NCI-H2081 treated with DMSO at 0.1 percent for 48 hours (cell line): ENCODE data around the gene IFT25.
"Not testable (repeated sequence)": the region's sequence is repeated elsewhere in the genome, so short reads cannot be mapped to it uniquely, and the experiment has no call there.

Source experiments
- DNase-seq: peaks from one replicate; lab custom pipeline; 2025; lab: John Stamatoyannopoulos, UW

IFT25 gene

DNA sequence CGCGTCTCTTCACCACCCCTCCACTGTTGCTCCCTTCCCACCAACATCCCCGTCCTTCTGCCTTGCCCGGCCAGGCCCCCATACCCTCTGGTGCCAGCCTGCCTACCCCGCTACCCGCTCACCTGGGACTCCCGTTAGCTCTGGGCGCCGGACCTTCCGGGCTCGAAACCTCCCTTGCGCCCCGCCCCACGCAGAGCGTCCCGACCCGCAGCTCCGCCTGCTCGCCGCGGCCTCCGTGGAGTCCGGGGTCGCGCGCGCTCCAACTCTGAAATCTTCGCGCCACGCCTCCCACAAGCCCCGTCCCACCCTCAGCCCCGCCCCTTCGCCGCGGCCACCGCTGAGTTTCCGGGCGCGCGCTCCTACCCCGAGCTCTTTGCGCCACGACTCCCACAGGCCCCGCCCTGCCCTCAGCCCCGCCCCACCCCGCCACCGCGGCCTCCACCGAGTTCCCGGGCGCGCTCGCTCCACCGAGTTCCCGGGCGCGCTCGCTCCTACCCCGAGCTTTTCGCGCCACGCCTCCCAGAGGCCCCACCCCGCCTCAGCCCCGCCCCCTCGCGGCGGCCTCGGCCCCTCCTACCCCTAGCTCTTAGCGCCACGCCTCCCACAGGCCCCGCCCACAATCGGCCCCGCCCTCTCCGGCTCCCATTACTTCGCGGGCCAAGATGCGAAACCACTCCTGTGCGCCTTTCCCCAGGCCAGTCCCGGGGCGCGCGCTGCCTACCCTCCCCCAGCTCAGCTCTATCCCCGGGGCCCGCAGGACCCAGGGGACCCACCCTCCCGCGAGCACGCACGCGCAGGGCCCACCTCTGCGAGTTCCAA is at the start of gene IFT25:
Gene IFT25 (minus strand): TSS at position 267 of the 819 bp plus-strand sequence. CDS start 5,617 bp downstream, outside the sequence.
- peak; percentile 59 for DNase-seq

DNA sequence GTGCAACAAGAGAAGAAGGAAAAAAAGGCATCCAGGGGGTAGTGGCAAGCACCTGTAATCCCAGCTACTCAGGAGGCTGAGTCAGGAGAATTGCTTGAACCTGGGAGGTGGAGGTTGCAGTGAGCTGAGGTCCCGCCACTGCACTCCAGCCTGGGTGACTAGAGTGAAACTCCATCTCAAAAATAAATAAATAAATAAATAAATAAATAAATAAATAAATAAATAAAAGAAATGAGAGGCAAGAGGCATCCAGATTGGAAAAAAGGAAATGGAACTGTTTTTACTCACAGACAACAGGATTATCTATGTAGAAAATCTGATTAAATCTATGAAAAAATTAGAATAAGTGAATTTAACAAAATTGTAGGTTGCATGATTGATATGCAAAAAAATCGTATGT is 49.0 kb upstream of the IFT25 start:
- not testable (repeated sequence) for DNase-seq

DNA sequence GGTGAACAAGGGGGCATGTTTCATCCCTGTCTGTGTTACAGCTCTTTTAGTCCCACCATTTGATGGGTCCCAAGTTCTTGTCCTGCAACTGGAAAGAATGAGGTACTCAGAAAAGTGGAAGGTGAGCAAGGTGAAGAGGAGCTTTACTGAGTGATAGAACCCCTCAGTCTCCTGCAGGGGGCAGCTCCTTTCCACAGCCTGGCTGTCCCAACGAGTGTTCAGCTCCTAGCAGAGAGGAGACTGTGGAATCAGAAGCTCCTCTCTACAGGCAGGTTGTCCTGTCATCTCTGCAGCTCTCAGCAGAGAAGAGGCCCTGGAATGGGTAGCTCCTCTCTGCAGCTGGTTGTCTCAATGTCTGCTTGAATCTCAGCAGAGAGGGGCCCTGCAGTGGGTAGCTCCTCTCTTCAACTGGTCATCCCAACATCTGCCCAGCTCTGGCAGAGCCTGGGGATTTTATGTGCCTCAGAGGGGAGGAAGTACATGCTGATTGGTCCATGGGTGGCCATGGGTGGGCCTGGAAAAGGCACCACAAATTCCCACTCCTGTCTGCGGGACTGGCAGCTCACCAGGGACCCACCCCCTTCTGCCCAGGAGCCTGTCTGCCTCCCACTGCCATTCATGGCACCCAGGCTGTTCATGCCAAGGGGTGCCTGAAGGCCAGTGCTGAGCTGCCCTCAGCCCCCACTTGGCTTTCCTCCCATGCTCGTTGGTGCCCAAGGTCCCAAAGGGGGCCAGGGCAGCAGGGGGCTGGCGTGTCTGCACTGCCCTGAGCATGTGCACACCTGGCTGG is 46.8 kb upstream of the IFT25 start:
- no peak for DNase-seq

DNA sequence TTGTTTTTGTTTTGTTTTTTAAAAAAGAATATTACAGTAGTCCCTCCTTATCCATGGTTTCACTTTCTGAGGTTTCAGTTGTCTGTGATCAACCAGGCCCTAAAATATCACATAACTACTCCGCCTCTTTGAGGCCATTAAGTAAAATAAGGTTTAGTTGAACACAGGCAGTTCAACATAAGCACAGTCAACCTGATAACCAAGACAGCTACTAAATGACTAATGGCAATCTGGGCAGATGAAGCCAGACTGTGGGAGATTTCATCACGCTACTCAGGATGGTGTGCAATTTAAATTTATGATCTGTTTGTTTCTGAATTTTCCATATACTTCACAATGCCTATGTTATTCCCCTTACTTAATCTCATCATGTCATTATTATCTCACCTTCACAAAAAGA is 42.4 kb upstream of the IFT25 start:
- DNase-seq, result no peak

DNA sequence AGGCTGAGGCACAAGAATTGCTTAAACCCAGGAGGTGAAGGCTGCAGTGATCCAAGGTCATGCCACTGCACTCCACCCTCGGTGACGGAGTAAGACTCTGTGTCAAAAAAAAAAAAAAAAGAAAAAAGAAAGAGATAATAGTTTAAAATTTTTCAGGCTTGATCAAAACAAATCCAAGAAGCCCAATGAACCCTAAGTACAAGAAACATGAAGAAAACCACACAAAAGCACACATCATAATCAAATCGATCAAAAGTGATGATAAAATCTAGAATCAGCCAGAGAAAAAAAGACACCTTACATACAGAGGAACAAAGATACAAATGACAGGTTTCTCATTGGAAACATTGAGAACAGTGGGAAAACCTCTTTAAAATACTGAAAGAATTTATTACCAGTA is 41.0 kb upstream of the IFT25 start:
- DNase-seq, result no peak

DNA sequence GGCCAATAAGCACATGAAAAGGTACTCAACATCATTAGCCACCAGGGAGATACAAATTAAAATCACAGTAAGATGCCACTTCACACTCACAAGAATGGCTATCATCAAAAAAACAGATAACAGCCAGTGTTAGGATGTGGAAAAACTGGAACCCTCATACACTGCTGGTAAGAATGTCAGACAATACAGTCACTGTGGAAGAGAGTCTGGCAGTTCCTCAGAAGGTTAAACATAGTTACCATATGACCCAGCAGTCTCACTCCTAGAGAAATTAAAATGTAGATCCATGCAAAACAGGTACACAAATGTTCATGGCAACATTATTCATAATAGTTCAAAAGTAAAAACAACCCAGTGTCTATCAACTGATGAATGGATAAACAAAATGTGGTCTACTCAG is 39.2 kb upstream of the IFT25 start:
- DNase-seq, result no peak

DNA sequence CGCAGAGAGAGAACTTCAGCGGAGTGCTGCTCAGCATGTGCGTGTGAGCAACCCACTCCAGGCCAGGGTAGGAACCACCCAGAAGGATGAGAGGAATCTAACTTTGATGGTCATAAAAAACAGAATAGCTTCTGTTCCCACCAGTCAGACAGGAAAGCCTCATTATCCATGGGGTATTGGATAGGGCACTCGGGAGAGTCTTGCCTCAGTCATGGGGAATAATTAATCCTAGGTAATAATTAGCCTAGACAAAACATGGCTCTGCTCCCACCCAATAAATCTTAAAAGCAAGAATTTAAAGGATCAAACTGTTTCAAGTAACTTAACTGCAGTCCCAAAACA is 37.2 kb upstream of the IFT25 start:
- DNase-seq, result no peak

DNA sequence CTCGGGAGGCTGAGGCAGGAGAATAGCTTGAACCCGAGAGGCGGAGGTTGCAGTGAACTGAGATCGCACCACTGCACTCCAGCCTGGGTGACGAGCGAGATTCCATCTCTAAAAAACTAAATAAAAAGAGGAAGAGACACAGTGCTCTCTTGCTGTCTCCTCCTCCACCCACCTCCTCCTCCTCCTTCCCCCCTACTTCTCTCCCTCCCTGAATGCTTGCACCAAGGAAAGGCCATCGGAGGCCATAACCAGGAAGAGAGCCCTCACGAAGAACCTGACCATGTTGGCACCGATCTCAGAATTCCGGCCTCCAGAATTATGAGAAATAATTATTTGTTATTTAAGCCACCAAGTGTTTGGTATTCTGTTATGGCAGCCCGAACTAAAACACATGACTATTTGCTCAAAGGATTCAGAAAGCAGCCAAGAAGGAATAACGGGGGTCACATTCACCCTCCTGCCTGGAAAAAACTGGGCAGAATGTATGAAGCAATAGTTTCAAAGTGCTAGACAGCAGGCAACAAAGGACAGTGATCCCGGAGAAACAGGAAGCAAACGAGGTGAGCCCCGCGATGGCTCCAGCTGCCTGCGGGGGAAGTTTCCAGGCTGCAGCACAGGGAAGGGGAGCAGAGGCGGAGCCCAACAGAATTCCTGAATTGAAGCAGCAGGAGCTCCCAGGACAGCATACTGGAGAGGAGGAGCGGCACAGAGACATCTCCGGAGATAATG is 36.7 kb upstream of the IFT25 start:
- no peak for DNase-seq

DNA sequence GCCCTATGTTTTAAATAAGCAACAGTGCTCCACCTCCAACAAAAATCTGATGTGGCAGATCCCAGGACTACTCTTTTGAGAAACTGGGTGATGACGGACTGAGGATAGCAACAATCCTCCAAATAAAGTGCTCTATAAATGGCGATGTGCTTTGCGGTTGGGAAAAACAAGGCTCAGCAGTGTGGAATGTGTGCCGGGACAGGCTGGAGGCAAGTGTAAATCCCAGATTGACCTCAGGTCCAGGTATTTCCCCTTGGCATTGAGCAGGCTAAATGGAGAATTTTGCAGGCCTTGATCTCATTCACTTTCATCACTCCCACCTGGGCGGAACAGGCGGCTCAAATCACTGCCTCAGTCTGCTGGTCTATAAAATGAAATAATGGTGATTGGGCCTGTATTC is 35.7 kb upstream of the IFT25 start:
- no peak for DNase-seq

DNA sequence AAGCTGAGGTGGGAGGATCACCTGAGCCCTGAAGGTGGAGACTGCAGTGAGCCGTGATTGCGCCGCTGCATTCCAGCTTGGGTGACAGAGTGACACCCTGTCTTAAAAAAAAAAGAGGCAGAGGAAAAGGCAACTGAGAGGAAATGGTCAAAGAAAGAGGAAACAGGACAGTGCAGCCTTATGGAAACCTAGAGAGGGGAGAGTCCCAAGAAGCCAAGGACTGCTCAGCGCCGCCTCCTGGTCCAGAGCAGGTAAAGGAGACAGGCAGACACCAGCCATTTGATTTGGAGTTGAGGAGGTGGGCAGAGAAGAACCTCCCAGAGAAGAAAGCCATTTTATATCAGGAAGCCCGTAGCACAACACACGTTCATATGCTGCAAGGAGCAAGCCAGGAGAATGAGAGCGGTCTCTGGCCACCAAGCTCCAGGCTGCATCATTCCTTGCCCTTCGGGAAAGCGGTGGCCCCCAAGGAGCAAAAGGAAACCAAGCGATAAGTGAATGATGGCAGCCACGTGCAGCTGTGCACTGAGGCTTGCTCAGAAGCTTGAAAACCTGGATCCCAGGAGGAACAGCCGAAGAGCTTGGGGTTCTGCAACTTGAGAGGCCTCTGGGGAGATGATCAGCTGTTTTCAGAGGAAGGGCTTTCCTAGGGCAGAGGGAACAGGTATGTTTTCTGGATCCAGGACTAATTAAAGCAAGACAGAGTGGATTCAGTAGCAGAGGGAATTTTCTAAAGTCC is 34.4 kb upstream of the IFT25 start:
- no peak for DNase-seq

DNA sequence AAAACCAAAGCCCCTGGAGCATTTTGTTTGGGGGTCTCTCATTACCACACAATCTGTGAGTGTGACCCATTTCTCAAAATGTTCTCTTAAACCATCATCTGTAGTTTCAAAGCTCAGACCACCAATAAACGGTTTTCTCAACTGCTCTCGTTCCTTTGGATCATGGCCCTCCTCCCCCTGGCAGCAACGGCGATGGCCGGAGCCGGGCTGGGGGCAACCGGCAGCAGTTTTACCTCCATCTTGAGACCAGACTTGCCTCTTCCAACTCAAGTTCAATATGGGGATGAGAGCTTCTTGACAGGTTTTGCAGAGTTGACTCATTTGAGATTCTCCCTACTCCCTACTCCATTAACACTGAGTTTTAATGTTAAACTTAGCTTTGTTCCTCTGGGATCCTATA is 30.4 kb upstream of the IFT25 start:
- DNase-seq, result no peak

DNA sequence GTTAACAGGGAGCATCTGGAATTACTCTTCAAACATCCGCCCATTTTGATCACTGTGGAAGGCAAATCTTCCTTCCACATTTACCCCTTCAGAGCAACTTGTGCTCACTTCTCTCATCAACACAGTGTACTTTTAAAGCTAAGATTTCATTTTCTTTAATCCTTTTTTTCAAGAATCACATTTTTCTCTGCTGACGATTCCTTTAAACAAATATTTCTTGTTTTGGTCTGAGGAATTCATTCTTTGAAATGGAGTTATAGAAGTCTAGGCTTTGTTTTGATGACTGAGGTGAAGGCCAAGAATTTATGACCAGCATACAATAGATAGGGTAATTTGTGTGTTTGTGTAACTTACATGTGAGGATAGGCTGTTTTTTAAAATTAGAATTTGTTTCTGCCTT is 26.2 kb upstream of the IFT25 start:
- DNase-seq, result no peak

DNA sequence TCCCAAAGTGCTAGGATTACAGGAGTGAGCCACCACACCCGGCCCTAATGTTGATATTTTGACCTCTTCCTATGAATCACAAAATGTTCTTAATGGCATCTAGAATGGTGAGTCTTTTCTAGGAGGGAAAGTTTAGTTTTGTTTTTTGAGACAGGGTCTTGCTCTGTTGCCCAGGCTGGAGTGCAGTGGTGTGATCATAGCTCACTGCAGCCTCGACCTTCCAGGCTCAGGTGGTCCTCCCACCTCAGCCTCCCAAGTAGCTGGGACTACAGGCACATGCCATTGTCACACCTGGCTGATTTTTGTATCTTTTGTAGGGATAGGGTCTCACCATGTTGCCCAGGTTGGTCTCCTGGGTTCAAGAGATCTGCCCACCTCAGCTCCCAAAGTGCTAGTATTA is 23.8 kb upstream of the IFT25 start:
- DNase-seq, result not testable (repeated sequence)

DNA sequence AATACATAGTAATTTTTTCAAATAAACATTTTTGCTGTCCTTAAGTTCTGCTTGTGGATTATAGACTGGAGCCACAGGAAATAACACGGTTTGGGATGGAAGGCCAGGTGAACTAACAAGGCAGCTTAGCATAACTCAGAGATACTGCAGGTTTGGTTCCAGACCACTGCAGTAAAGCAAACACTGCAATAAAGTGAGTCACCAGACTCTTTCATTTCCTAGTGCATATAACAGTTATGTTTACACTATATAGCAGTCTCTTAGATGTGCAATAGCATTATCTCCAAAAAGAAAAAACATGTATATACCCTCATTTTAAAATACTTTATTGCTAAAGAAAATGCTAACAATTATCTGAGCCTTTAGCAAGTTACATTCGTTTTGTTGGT is 22.6 kb upstream of the IFT25 start:
- no peak for DNase-seq

DNA sequence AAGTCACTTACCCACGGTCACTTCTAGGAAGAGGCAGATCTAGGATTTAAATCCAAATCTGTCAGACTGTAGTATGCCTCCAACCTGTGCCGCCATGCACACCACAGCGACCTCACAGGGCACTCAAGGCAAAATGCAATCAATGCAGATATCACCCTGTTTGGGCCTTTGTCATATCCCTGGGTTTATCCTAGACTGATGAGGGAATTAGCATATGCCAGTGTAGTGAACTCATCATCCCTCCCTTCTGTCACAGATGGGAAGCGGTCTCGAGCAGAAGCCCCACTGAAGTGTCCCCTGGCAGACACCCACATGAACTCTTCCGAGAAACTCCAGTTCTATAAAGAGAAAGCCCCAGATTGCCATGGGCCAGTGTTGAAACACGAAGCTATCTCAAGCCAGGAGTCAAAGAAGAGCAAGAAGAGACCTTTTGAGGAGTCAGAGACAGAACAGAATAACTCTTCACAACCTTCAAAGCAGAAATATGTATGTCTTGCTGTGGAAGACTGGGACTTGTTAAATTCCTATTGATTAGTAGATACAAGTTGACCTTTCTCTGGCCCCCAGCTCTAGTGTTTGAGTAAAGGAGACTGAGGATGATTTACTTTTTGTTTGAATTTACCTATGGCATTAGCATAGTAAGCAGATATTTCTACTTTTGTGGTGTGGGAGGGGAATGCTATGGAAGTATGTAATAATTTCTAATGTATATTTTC is 22.1 kb upstream of the IFT25 start:
- no peak for DNase-seq

DNA sequence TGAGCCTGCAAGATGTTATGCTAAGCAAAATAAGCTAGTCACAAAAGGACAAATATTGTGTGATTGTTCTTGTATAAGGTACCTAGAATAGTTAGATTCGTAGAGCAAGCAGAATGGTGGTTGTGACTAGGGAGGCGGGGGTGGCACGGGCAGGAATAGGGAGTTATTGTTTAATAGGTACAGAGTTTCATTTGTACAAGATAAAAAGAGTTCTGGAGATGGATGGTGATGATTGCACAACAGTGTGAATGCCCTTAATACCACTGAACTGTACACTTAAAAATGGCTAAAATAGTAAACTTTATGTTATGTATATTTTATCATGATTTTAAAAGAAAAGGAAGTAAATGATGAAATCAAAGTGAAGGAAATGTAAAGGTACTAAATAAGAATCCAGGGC is 21.3 kb upstream of the IFT25 start:
- no peak for DNase-seq

DNA sequence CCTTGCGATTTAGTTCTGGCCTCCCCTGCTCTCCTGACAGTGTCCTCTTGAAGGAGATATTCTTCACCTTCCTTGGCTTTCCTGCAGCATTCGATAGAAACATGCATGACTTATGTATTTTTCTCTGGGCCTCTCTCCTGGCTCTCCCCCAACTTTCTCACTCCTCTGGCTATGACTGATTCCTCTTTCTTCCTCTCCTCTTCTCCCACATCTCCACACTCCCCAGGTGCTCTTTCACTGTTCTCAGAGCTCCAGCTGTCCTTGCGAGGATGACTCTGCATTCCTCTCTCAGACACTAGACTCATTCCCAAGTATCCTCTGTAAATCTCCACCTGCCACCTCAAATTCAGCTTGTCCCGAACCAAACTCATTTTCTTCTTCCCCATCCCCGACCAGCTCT is 18.6 kb upstream of the IFT25 start:
- DNase-seq, result no peak

DNA sequence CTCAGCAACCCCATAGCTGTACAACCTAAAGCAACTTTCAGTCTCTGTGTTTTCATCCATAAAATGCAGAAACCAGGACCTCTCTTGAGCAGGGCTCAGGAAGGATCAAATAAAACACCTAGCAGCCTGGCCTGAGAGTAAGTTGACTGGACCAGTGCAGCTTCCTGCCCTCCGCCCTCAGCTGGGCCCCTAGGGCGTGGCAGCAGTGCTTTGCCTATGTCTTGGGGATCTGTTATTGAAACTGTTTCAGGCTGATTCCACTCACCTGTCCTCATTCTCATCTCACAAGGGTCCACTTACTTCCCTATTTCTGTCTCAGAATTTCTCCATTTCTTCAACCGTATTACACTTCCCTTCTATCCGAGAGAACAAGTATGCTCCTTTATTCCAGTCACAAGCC is 18.0 kb upstream of the IFT25 start:
- no peak for DNase-seq

DNA sequence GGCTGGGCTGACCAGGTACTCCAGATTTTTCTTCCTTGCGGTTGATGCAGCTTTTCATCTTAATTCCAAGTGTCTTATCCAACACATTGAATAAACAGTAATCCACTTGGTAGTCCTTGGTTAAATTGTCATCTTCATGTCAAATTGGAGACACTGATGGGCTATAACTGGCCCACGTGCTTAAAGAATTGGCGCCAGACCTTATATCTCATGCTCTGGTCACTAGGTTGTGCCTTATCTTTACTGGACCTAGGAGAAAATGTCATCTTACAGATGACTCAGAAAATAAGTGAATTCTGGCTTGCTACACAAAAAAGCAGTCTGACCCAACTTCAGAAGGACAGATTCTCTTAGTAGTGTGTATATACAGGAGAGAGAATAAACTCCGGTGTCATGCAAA is 16.9 kb upstream of the IFT25 start:
- no peak for DNase-seq

DNA sequence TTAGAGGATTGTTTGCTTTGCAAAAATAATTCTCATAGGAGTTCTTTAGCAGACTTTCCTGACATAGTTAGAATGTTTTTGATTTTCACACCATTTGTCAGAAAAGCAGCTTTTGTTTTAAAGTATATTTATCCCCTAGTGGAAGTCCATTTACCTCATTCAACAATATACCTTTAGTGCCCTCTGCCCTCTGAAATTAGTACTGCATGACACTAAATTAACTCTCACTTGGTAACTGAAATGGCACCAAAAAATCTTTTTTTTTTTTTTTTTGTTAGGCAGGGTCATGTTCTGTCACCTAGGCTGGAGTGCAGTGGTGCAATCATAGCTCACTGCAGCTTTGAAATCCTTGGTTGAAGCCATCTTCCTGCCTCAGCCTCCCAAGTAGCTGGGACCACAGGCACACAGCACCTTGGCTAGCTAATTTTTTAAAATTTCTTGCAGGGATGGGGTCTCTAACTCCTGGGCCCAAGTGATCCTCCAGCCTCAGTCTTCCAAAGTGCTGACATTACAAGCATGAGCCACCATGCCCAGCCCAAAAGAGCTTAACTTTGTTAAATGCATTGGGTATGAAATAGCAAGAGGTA is 14.3 kb upstream of the IFT25 start:
- DNase-seq, result no peak

DNA sequence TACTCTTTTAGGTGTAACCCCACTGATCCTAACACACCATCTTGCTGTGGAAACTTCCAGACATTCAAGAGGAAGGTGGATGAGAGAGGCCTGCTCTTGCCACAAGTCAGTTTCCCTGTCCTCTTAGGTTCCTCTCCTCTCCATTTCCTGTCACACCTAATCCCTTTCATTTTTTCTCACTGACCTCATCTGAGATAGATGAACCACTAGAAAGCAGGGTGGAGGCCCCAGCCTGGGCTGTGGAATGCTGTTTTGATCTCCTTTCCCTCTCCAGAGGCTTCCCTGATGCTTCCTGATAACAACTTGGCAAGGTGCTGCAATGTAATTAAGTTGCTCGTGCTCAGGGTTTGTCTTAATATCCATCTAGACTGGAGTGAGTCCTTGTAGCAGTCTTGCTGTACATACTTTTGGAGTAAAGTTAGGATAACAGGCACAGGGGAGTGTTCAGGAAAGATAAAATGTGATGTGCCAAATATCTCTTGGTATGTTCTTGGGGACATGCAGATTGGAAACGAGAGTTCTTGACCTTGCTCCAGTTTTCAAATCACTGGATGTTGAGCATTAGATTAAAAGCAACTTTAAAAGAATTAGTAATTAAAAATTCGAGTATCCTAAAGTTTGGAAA is 11.8 kb upstream of the IFT25 start:
- no peak for DNase-seq
